Activated CD4-positive, alpha-beta T cell treated with anti-CD3 and anti-CD28 coated beads, Interleukin-2, amount 50 U/mL, for 48 hours (primary cell): Measurements from ENCODE around the gene EPB41L4A.

Source experiments
- DNase-seq, 2 experiments: peaks; one replicate each; pipeline ENCODE4 v3.0.0-alpha.2; 2020

Gene EPB41L4A

DNA sequence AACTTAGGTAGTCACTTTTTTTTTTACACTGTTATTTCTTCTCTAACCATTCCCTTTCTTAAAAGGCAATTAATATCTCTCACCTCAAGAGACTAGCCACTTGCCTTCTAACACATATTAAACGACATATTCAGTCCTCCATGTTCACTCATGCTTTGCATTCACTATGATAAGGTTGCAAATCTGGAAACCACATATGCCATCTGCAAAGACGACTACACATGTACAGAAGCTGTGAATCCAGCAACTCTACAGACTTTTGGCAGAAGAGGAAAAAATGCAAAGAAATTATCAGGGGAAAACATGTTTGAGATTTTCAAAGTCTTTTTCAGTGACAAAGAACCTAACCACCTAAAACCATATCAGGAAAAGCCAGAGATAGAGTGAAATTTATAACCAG, 112.1 kb downstream of the EPB41L4A start:
- no peak for DNase-seq

DNA sequence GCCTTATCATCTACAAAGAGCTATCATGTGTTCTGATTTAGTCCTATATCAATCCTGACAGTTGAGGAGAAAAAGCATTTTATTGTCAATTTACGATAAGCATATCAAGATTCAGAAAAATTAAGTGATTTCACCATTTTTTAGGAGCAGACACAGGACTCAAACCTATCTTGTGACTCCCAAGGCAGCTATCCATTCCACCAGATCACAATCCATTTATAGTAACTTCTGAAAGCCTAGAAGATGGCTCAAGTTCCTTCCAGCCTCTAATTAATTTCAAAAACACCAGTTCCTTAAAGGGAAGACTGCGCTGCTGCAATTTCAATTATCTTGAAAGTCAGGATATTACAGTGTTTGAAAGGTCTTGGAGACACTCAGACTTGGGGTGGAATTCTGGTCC, 114.3 kb downstream of the EPB41L4A start:
- no peak for DNase-seq

DNA sequence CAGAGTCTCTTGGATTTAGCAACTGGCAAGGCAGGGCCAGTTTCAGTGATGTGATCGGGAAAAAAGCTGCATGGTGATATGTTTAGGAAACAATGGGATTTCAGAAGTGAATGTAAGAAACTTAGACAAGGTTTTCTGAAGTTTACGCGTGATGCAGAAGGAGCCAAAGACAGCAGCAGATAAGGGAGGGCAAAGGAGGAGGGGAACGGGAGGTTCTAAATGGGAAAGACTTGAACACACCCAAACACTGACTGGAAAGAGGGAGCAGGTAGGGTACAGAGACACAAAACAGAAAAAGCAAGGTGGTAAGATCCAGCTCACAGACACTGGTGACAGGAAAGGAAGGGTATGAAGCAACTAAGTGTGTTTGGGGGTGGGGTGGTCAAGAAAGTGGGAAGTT, 115.4 kb downstream of the EPB41L4A start:
- no peak for DNase-seq

DNA sequence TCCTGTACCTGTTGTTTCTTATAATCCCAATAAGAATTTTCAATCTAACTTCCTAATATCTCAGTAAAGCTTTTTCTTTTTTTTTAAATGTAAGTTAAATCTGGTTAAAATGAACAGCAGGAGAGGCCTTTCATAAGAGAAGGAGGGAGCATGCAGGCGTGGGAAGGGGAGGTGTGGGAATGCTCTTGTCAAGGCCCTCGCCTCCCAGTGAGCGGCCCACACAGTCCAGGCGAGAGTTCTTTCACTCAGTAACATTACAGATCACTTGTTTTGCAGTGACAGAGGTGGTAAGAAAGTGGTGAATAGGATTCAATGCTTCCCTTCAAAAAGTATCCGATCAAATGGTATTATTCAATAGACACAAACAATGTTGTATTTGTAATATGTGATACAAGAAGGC, 125.0 kb downstream of the EPB41L4A start:
- DNase-seq, result no peak

DNA sequence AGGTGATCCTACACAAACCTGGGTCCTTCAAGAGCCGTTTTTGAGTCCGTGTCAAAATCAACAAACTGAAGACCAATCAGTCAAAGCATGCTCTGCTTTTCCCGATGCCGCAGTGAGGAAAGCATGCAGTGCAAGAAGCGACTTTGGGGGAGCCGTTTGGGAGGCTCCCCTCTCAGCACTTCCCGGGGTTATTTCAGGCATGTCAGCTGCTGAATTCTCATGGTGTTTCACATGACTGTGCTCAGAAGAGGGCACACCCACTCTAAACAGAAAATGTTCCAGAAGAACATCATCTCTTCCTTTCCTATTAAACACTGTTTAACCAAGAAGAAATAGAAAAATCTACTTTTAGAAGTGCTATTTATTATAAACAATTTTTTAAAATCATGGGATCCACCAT, 125.5 kb downstream of the EPB41L4A start:
- DNase-seq, result no peak

DNA sequence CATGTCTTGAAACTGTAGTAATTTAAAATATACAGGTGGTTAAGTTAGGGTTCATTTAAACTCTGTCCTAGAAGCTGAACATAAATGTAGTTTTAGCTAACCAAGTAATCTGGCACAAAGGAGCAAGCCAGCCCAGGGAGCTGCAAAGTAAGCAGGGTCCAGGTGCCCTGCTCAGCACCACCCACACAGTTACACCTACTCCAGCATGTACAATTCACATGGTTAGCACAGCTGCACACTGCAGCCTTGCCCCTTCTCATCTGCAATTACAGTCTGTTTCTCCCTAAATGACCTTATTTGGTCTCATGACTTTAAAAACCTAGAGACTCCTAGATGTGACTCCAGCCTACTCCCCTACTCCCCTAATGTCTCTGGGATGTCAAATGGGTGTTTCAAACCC, 128.4 kb downstream of the EPB41L4A start:
- DNase-seq, result no peak

DNA sequence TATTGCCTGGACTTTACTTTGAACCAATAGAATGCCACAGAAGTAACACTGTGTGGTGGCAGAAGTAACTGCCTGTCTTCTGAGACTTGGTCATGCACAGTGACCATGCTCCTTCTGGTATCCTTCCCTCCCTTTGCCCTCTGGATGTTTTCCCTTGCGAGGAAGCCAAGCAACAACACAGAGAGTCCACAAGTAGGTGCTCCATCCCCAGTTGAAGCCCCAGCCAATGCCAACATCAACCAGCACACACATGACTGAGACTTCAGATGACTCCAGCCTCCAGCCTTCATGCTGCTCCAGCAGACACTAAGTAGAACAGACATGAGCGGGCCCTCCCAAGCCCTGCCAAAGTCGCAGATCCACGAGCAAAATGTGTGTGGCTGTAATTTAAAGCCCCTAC, 129.6 kb downstream of the EPB41L4A start:
- no peak for DNase-seq

DNA sequence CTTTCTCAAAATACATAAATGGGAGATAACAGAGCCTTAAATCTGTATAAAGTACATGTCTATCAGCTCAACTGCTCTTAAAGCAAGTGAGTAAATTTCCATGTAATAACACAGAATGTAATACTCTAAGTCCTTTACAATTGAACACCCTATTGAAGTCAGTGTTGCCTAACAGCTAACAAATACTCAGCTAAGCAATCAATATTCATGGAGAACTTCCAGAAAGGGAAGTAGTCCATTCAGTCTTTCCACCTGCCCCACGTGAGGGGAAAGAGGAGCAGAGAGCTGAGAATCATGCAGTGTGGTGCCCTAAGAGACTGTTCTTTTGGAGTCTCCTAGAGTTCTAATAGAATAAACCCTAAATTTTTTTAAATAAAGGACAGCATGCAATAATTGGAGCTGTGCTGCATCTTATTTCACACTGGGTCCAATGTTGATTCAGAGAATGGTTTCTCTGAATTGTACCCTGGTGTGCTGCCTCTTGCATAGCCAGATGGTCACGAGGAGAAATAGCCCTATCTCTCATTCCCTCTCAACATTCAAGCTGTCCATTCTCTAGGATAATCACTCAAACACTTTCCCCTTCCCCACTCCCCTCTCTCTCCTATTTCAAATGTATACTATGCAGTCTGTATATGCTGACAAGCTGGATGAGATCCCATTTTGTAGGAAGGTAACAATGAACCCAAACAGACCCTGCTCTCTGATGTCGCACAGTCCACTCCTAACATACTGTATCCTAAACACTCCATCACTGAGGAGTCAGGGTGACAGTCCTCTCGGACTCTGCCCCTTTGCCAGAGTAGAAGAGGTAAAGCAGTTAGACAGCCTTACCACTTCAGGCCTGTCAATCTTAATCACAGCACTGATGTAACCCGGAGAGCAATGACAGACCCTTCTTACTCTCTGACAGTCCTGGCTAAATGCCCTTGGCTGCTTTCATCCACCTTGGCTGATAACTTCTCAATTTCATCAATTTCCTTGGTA, 134.8 kb downstream of the EPB41L4A start:
- no peak for DNase-seq

DNA sequence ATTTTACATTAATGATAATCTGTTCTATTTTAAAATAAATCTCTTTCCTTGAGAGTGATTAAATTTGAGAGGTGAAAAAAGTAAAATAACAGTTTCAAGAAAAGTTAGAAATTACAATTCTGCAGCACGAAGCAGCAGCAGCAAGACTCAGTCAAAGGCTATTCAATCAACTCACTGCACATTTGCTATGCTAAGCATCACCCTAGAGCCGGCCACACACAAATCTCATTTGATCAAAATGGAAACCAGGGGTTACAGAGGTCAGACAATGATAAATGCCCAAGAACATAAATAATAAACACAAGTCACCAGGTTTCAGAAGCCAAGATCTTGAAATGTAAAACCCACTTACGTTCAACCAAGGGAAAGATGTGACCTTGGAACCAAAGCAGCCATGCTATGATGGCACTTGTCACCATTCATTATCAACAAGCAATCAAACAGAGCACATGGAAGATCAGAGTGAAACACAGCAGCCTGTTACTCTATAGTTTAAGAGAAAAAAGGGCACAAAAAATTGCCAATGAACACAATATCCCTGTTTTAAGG, 136.0 kb downstream of the EPB41L4A start:
- DNase-seq, result no peak

DNA sequence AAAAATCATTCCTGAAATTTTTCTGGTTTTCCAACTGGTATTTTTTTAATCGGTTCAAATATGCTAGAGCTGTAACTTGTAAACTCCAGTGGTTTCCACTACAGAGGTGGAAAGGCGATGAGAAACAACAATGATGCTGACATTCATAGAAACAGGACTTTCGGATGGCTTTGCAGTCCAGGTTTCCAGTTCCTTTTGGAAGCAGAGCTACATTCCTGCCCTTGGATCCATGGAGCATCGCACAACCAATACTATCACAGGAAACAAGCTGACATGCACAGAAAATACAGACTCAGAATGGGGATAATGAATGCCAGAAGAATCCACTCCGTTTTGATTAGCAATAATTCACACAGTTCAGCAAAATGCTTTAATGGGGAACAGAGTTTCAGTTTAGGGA, 140.0 kb downstream of the EPB41L4A start:
- DNase-seq, result no peak

DNA sequence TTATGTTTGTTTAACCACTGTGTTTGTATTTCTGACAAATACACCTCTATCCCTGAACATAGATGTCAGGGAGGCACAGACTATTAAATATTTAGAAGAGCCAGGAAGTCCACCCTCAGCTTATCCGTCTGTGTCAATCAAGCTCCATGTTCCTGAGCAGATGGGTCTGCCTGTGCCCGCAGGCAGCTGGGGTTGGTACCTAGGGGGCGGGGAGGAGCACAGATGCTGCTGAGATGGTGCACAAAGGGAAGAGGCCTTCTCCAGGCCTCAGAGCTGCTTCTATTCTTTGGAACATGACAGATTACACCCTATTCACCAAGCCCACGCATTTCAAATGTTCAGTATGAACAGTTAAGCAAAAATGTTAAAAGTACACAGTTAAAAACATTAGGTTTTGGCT, 142.1 kb downstream of the EPB41L4A start:
- DNase-seq, result no peak

DNA sequence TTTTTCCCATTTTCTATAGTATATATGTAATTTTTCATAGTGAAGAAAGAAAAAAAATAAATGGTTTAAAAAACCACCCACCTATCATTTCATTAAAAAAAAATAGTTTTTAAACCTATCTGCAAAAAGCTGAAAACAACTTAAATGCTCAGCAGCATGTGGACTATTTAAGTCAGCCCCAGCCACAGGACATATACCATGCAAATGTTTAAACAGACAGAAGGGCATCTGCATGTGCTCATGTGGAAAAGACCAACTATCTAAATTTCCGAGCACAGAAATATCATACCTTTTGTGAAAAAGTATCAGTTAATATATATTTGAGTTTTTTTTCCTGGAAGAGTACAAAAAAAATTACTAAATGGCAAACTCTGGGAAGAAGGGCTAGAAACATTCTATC, 143.4 kb downstream of the EPB41L4A start:
- DNase-seq, result no peak

DNA sequence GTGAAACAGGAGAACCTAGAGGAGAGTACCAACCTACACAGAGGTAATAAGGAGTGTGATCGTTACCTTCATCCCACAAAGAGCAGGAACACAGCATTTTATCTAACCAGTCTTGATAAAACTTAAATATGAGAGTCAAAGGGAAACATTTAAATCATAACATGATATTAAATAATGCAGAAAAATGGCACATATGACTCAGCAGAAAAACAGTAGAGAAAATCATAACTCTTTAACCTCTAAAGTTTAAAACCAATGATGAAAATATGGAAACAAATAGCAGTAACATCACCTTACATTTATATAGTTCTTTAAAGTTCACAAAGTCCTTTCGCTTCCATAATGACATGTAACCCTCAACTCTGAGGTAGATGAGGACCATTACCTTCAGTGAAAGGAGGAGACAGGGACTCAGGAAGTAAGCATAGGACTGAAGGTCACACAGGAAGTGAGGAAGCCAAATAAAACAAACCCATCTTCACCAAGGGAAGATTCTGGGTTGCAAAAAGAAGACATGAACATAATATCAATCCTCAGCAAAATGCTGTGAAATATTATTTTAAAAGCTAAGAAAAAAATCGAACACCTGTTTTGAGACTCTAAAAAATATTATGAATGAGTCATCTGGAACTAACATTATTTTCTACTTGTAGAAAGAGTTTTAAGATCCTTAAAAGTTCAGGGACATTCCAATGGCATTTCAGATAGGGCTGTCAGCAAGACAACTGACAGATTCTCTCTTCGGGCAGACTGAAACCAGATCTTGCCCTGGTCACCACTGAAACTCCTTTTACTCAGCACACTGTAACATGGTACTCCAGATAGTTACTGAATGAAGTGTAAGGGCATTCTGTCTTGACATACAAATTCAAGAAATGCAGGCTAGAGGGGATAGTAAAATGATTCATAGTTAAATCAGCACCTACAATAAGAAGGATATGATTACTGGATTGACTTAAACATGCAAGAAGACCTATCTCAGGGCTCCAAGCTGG, 148.5 kb downstream of the EPB41L4A start:
- no peak for DNase-seq

DNA sequence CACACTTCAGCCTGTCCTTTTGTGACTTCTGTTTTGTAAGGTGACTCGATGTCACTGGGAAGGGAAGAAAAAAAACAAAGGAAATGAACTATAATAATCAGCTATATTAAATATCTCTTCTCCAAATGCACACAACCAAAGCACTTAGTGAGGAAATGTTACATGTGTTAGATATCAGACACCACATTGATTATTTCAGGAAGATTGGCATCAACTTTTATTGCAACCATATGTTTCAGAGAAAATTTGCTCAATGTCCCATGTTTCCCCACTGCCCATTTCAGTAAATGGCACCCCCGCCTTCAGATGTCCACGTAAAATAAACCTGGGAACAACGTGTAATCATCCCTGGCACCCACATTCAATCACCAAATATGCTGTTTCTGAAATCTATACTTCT, 151.8 kb downstream of the EPB41L4A start:
- DNase-seq, result no peak

DNA sequence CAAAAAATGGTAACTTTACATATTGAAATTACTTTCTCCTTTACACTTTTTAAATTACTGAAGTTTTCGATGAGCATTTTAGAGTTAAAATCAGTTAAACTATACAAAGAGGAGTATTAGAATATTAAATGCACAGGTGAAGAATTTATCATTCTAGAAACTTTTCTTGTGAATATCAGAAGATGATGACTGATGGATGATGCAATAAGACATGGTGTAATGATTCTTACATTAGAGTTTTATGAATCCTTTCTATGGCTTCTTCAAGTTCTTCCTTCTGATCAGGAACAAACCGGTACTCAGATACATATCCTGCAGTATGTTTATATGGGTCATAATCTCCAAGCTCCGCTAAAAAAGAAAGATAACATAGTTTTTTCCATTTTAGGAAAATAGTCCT, 154.4 kb downstream of the EPB41L4A start:
- DNase-seq, result no peak

DNA sequence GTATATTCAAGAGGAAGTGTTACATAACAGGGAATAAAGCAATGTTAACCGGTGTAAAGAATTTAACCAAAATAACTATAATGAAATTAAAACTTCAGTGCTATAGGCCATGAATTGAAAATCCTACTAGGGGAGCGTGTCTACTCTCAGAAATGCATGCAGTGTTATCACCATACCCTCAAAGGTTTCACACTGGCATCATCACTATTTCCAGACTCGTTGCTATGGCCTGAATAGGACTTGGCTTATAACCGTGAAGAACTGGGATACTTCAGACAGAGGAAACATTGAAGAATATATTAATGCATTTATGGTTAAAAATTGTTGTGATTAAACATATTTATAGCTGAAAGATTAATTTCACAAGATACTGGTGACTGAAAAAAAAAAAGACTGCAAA, 154.9 kb downstream of the EPB41L4A start:
- no peak for DNase-seq

DNA sequence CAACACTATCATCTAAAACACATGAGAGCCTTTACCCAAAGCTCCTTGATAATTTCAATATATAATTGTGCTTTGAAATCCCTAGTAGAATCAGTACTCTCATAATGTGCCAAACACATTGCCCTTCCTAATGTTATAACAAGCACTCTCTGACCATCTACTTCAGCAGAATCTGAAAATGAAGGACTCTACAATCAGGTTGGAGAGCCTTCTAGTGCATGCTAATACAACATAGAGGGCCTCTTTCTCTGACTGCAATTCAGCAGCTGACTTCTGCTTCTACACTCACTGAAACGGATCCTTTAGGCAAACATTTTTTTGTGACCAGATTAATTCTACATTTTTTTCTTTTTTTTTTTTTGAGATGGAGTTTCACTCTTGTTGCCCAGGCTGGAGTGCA, 155.6 kb downstream of the EPB41L4A start:
- no peak for DNase-seq

DNA sequence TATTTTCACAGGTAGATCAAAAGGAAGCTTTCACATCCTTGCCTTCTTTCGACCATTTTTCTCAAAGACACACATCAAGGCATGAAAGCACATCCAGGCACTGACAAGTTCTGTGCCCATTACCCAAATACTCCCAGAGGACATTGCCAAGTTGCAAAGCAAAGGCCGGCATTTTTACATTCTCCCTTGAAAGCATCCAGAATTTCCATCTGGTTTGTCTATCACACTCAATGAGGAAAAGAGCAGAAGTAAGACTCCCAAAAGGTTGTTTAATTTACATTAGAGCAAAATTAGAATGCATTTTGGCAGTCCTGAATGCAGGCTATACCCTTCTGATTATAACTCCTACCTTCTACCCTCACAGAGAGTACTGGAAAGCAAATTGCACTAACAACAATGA, 160.5 kb downstream of the EPB41L4A start:
- no peak for DNase-seq

DNA sequence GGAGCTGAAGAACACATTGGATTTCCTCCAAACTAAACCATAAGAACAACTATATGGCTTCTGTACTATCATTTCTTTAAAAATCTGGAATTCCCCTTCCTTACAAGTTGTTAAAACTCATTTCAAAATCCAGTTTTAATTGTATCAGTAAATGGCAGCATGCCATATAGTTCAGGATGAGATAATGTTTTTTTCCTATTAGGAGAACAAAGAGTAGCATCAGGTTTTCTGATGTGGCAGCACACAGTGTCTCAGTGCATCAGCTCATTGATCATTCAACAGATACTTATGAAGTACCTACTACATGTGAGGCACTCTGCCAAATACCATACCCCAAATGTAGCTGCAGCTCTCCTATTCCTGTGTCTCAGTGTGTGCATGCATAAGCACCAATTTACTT, 161.1 kb downstream of the EPB41L4A start:
- DNase-seq, result no peak

DNA sequence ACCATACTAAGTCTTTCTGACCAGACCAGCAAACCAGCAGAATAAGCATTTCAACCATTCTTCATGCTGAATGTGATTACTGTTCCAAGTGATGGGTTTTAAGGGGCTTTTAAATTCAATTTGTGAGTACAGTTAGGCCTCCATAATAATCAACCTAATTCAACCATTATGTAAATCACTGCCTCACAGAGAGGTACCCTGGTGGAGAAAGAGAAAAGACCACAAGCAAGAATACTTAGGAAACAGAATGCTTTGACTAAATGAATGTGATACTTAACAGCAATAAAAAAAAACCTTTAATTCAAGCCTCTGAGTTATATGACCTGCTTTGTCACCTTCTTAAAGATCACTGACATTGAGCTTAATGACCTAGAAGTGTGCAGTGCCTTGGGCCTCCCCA, 162.1 kb downstream of the EPB41L4A start:
- no peak for DNase-seq

DNA sequence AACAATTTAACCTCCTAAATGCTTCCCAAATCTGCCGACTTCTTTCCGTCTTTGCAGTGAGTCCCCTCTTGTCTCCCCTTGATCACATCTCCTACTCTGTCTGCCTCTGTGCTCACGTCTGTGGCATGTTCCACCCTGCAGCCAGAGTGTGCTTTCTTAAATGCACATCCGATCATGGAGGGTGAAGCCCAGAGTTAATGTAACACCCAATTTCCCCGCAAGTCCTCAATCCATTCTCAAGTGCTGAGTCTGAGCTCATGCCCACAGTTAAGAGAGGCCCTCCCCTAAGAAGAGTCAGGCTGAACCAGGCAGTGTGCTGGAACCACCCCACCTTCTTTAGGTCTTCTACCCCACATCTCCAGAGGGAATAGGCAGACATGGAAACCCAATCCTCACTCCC, 164.8 kb downstream of the EPB41L4A start:
- DNase-seq, result no peak

DNA sequence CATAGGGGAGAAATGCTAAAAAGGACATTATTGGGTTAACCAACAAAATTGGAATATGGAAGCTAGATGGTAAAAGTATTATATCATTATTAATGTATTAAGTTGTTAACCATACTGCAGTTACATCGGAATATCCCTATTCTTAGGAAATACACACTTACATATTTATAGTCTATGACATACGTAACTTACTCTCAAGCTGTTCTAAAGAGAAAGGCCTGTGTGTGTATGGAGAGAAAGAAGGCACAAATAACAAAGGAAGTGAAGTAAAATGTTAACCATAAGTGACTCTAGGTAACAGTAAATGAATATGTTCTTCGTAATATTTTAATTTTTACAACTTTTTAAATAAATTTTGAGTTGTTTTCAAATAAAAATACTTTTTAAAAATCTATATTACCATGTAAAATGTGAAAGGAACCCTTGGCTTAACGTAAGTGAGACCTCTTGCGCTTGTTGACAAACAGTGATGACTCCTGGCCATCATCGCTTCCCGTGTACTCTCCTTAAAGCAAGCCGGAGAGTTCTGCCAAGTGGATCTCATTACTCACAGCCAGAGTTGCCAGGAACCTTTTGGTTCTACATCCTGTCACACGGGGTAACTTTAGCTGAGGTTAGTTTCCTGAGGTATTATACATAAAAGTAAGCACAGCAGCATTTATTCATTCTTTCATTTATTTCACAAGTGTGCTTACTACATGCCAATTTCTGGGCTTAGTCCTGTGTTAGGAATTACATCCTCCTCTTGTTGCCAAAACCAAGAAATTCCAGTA, 165.4 kb downstream of the EPB41L4A start:
- DNase-seq, result no peak

DNA sequence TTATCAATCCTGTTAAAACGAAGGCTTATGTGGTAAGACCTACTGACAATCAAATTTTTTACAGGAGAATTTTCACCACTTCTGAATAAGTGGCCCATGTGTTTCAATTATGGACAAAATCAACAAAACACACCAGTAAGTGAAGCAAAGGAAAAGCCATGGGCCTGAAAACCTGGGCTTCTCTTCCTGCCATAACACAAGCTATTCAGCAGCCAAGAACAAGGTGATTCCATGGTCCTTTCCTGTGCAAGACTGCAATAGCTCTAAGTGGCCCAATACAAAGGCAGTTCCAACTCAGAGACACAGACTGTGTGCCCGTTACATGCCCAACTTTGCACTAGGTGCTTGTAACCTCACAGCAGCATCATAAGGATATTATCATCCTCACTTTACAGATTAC, 168.5 kb downstream of the EPB41L4A start:
- no peak for DNase-seq
